ENCODE results near the gene MEGF8.
A peak's percentile ranks its signal among the peaks of the same experiment; 100 is the strongest.

The MEGF8 gene

GRCh38 chr19:42421101-42421500, 95.7 kb downstream of the MEGF8 start:
- in situ Hi-C loops (cut with MboI; ENCODE audit: low pct_unique_long_range_greater_than_20kb, low sequenced_read_pairs, unreplicated experiment) = no loop called here
- TF ChIP-seq CTCF (IDR thresholded peaks at IDR 0.05; ENCODE audit: extremely low read depth, insufficient read depth, missing control alignments) = no peak
- no peak for DNase-seq (ENCODE audit: low spot score)

- in situ Hi-C loops (cut with MboI; ENCODE audit: low pct_unique_long_range_greater_than_20kb, low sequenced_read_pairs, unreplicated experiment) = no loop called here
- no peak for DNase-seq (ENCODE audit: low spot score)
Observed at GRCh38 chr19:42421591-42422031, 96.2 kb downstream of the MEGF8 start.

GRCh38 chr19:42422092-42422900, 96.9 kb downstream of the MEGF8 start:
- in situ Hi-C loops (cut with MboI; ENCODE audit: low pct_unique_long_range_greater_than_20kb, low sequenced_read_pairs, unreplicated experiment) = no loop called here

More at GRCh38 chr19:42421591-42422031, 96.2 kb downstream of the MEGF8 start:
- no peak for TF ChIP-seq CTCF (IDR thresholded peaks at IDR 0.05; ENCODE audit: extremely low read depth, insufficient read depth, missing control alignments)

GRCh38 chr19:42422901-42423461, 97.5 kb downstream of the MEGF8 start:
- peak; percentile 60 for DNase-seq (ENCODE audit: low spot score)
- in situ Hi-C loops (cut with MboI; ENCODE audit: low pct_unique_long_range_greater_than_20kb, low sequenced_read_pairs, unreplicated experiment) = no loop called here
- no peak for TF ChIP-seq CTCF (IDR thresholded peaks at IDR 0.05; ENCODE audit: extremely low read depth, insufficient read depth, missing control alignments)

More at GRCh38 chr19:42422092-42422900, 96.9 kb downstream of the MEGF8 start:
- peak; percentile 57 for DNase-seq (ENCODE audit: low spot score)
- no peak for TF ChIP-seq CTCF (IDR thresholded peaks at IDR 0.05; ENCODE audit: extremely low read depth, insufficient read depth, missing control alignments)

- no peak for TF ChIP-seq CTCF (IDR thresholded peaks at IDR 0.05; ENCODE audit: extremely low read depth, insufficient read depth, missing control alignments)
- DNase-seq (ENCODE audit: low spot score) = peak; percentile 96
- in situ Hi-C loops (cut with MboI; ENCODE audit: low pct_unique_long_range_greater_than_20kb, low sequenced_read_pairs, unreplicated experiment) = no loop called here
Observed at GRCh38 chr19:42423462-42424344, 98.3 kb downstream of the MEGF8 start.

- in situ Hi-C loops (cut with MboI; ENCODE audit: low pct_unique_long_range_greater_than_20kb, low sequenced_read_pairs, unreplicated experiment) = no loop called here
- DNase-seq (ENCODE audit: low spot score) = no peak
- no peak for TF ChIP-seq CTCF (IDR thresholded peaks at IDR 0.05; ENCODE audit: extremely low read depth, insufficient read depth, missing control alignments)
Observed at GRCh38 chr19:42424345-42424707, 98.9 kb downstream of the MEGF8 start.
